Heart right ventricle (tissue), 16 donors: ENCODE data around the gene SPHK2. TPM values are rescaled to one million over a fixed set of nuclear protein-coding genes. Genes with fewer than 3 reads are reported as not detected.

Experiments used
- ATAC-seq, 8 donors: fragments of 200-7000 bp; cut with Tn5 transposase; one replicate each; pipeline ENCODE4 v1.9.1; 2020; ENCODE audit warnings: mild to moderate bottlenecking in 8 of 8, moderate library complexity in 8 of 8, moderate number of reproducible peaks in 1 of 8
- DNase-seq, 2 donors: peaks; one replicate each; pipeline ENCODE4 v3.0.0-alpha.2; 2020
- H3K27ac ChIP-seq, 10 donors: fragments of 200-600 bp; sonication (generic) in 2 of 10; one replicate each; pipeline versions ENCODE4 v1.5.0 to v1.8.0; 2020 to 2022; ENCODE audit warnings: mild to moderate bottlenecking in 3 of 10
- H3K27me3 ChIP-seq, 7 donors: fragments of 200-600 bp; one replicate each; pipeline ENCODE4 v1.8.0; 2021 to 2022; ENCODE audit warnings: mild to moderate bottlenecking in 2 of 7
- H3K36me3 ChIP-seq, 9 donors: fragments of 200-600 bp; sonication (generic) in 1 of 9; one replicate each; pipeline versions ENCODE4 v1.5.0 to v1.8.0; 2020 to 2022; ENCODE audit warnings: mild to moderate bottlenecking in 2 of 9
- H3K4me1 ChIP-seq, 9 donors: fragments of 200-600 bp; sonication (generic) in 1 of 9; one replicate each; pipeline versions ENCODE4 v1.5.0 to v1.8.0; 2020 to 2022; ENCODE audit warnings: mild to moderate bottlenecking in 4 of 9
- H3K4me3 ChIP-seq, 10 donors: fragments of 200-600 bp; sonication (generic) in 2 of 10; one replicate each; pipeline versions ENCODE4 v1.5.0 to v1.8.0; 2020 to 2022; ENCODE audit warnings: mild to moderate bottlenecking in 7 of 10, moderate library complexity in 2 of 10
- H3K9me3 ChIP-seq, 11 donors: fragments of 200-600 bp in 10 of 11; sonication (generic) in 2 of 11; one replicate each; pipeline versions ENCODE4 v1.5.0 to v1.8.0; 2013 to 2022; ENCODE audit warnings: mild to moderate bottlenecking in 2 of 11, control low read depth in 1 of 11, moderate library complexity in 1 of 11
- CTCF ChIP-seq, 9 donors: fragments of 200-600 bp; sonication (generic) in 2 of 9; IDR thresholded peaks; one replicate each; pipeline versions ENCODE4 v1.5.0 to v1.8.0; 2021 to 2022; ENCODE audit warnings: antibody characterized with exemption in 9 of 9, mild to moderate bottlenecking in 5 of 9, moderate library complexity in 1 of 9
- WGBS, 2 donors: extraction: QIAGEN DNeasy Blood & Tissue Kit; methylation state at CpG; one replicate each; pipeline ENCODE4 v1.1.7; 2013; ENCODE audit warnings: inconsistent platforms in 1 of 2; 5-methylcytosine and 5-hydroxymethylcytosine counted together
- intact Hi-C, 10 donors: fragments of 100-400 bp; cut with DNase I; formaldehyde crosslinking; loops; one replicate each; pipeline versions ENCODE4 v1.11.1 to v1.14.2; 2022
- polyA plus RNA-seq, 2 donors: library from polyadenylated mRNA; stranded (reverse); fragments of 200-250 nt; gene quantifications; one replicate each; pipeline ENCODE4 v1.2.3, GENCODE V29; 2013
- total RNA-seq, 10 donors: library from RNA; stranded (reverse); fragmentation: NEBNext Ultra II Directional in 3 of 10; extraction: Animal tissue kit (Norgen Biotek cat#: 25700) in 3 of 10; gene quantifications; one replicate each; pipeline versions ENCODE4 v1.2.1 to v1.2.4, GENCODE V29; 2021 to 2023
- donor health status: Arrhythmogenic right ventricular cardiomyopathy.
- donor health status: ischemic (EF 13 %, LVEDD 7.1; RV severe dilation, severe dysfunction).
- donor health status: healthy with polysubstance abuse.
- donor health status: DM: no; HTN: yes; CAD: no.
- donor health status: DM: no; HTN: no; CAD: no.
- donor health status: ischemic (EF 25% LVEDD 6.9; RV normal size, moderate dysfunction).
- donor health status: ischemic (EF 25% LVEDD 5.7; RV mildly dilated, moderate dysfunction).
- donor health status: healthy.
- donor health status: DM: yes; HTN: yes; CAD: no.
- donor health status: Ischemic cardiomyopathy.
- donor health status: ischemic (EF 35%, LVEDD 5.7; RV mildly dilated, moderate dysfunction).
- donor health status: nonischemic (EF 11% LVEDD 7.7; RV severe dilation, severe dysfunction).
- donor health status: DM: yes; HTN: yes; CAD: no.
- donor health status: PGD.
- donor health status: ischemic (EF 29% LVEDD 5.4; RV normal size, mild dysfunction).
- donor health status: nonischemic (EF 23%, LVEDD 6.1; RV moderate dilation, normal function).

The SPHK2 gene
- total and polyA plus RNA-seq, 12 donors, result 5.7 to 15.9 (median 8.2) TPM

- Histone ChIP-seq H3K4me3 (peak overlapping the region in 8 of 10 donors; percentile 14 to 92 (median 78)), H3K36me3 (peaks cover 0 to 44% (median 3%) of the 10 kb centered on the region in 9 donors), H3K27me3 (no peaks in the 10 kb centered on the region), H3K9me3 (no peaks in the 10 kb centered on the region), H3K27ac (peak overlapping the region; percentile 67 to 98 (median 96)), H3K4me1 (peaks cover 19 to 79% (median 66%) of the 10 kb centered on the region in 9 donors)
- no peak for DNase-seq
- no peak for TF ChIP-seq CTCF (IDR thresholded peaks at IDR 0.05)
- intact Hi-C loops, result loop anchor here in 2 of 10 donors (10.0 kb wide), 1 partner anchor 331 kb away; the partner anchor contains the start of gene FTL (in 2 of the 2)
- ATAC-seq, result no peak
- WGBS, 2 donors, result 37 to 42% methylated on average over 7 of the region's 7 CpGs
Observed at GRCh38 chr19:48634036-48634342, 14.7 kb downstream of the SPHK2 start.

GRCh38 chr19:48634424-48635262 is 15.3 kb downstream of the SPHK2 start:
- ATAC-seq, result peak; percentile 41 to 66 (median 56)
- Histone ChIP-seq H3K4me1 (peaks cover 19 to 79% (median 65%) of the 10 kb centered on the region in 9 donors), H3K27ac (peak overlapping the region; percentile 67 to 98 (median 96)), H3K9me3 (no peaks in the 10 kb centered on the region), H3K36me3 (peaks cover 0 to 38% (median 3%) of the 10 kb centered on the region in 9 donors), H3K4me3 (peak overlapping the region in 9 of 10 donors; percentile 60 to 92 (median 76)), H3K27me3 (no peaks in the 10 kb centered on the region)
- no peak for TF ChIP-seq CTCF (IDR thresholded peaks at IDR 0.05)
- peak; percentile 97 for DNase-seq
- WGBS, 2 donors, result 5 to 6% methylated on average over 37 of the region's 37 CpGs
- intact Hi-C loops, result loop anchor here in 3 of 10 donors (5.0 to 10.0 kb wide), 2 partner anchors 330 to 523 kb away; partner anchors contain the start of genes FTL (in 2 of the 3), HRC (in 1 of the 3) and TRPM4 (in 1 of the 3)

- H3K4me1 ChIP-seq, result peaks cover 19 to 72% (median 59%) of the 10 kb centered on the region in 9 donors
- peak; percentile 27 to 48 (median 38) for ATAC-seq
- intact Hi-C loops, result loop anchor here in 3 of 10 donors (5.0 to 10.0 kb wide), 2 partner anchors 329 to 522 kb away; partner anchors contain the start of genes FTL (in 2 of the 3), HRC (in 1 of the 3) and TRPM4 (in 1 of the 3)
- H3K4me3 ChIP-seq, result peak overlapping the region; percentile 15 to 92 (median 75)
- no peaks in the 10 kb centered on the region for H3K27me3 ChIP-seq
- TF ChIP-seq CTCF (IDR thresholded peaks at IDR 0.05), result no peak
- DNase-seq, result peak; percentile 76 to 78
- WGBS, 2 donors, result 1 to 2% methylated on average over 50 to 66 of the region's 67 CpGs
- no peaks in the 10 kb centered on the region for H3K9me3 ChIP-seq
- peak overlapping the region; percentile 67 to 98 (median 96) for H3K27ac ChIP-seq
- peaks cover 0 to 30% (median 3%) of the 10 kb centered on the region in 9 donors for H3K36me3 ChIP-seq
Observed at GRCh38 chr19:48635263-48635965, 16.1 kb downstream of the SPHK2 start.
